BLaER1 treated with 17β-estradiol and CSF1 and Interleukin-3, amounts not matched to agents 10 nM and 100 nM (cell line): ENCODE results near the gene CEL.
"Not testable (repeated sequence)": the region's sequence is repeated elsewhere in the genome, so short reads cannot be mapped to it uniquely, and the experiment has no call there.

Experiments used
- H3K27ac ChIP-seq, 11 experiments: shearing (Covaris generic); formaldehyde crosslinking; 2 replicates each; pipeline ENCODE4 v1.8.1; 2022
- H3K27me3 ChIP-seq, 11 experiments: shearing (Covaris generic); formaldehyde crosslinking; 2 replicates each; pipeline ENCODE4 v1.8.1; 2022
- H3K36me3 ChIP-seq, 11 experiments: shearing (Covaris generic); formaldehyde crosslinking; 2 replicates each; pipeline ENCODE4 v1.8.1; 2022
- H3K4me1 ChIP-seq, 10 experiments: shearing (Covaris generic); formaldehyde crosslinking; 2 replicates each; pipeline ENCODE4 v1.8.1; 2022
- H3K4me2 ChIP-seq, 11 experiments: shearing (Covaris generic); formaldehyde crosslinking; 2 replicates each; pipeline ENCODE4 v1.8.1; 2022
- H3K4me3 ChIP-seq, 10 experiments: shearing (Covaris generic); formaldehyde crosslinking; 2 replicates each; pipeline ENCODE4 v1.8.1; 2022
- H3K9ac ChIP-seq, 11 experiments: shearing (Covaris generic); formaldehyde crosslinking; 2 replicates each; pipeline ENCODE4 v1.8.1; 2022
- H3K9me3 ChIP-seq, 11 experiments: shearing (Covaris generic); formaldehyde crosslinking; replicated peaks in 1 of 11; 2 replicates each; pipeline ENCODE4 v1.8.1; 2022
- H4K20me1 ChIP-seq, 11 experiments: shearing (Covaris generic); formaldehyde crosslinking; 2 replicates each; pipeline ENCODE4 v1.8.1; 2022
- Cebpa-rat ChIP-seq, 11 experiments: shearing (Covaris generic); IDR thresholded peaks; 2 replicates each; pipeline ENCODE4 v1.8.1; 2022

The CEL gene

DNA sequence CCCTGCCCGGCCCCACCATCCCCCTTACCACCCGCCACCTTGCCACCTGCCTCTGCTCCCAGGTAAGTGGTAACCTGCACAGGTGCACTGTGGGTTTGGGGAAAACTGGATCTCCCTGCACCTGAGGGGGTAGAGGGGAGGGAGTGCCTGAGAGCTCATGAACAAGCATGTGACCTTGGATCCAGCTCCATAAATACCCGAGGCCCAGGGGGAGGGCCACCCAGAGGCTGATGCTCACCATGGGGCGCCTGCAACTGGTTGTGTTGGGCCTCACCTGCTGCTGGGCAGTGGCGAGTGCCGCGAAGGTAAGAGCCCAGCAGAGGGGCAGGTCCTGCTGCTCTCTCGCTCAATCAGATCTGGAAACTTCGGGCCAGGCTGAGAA lies at the start of gene CEL:
TSS of gene CEL (plus strand) at position 218 of the 382 bp plus-strand sequence. CDS start at position 240, 22 bp downstream.
- H4K20me1 ChIP-seq, result peaks cover 0 to 57% (median 24%) of the 10 kb centered on the region in 11 experiments; a peak in 12 of 22 replicates
- peaks cover 4 to 39% (median 15%) of the 10 kb centered on the region in 11 experiments; a peak in 17 of 22 replicates for H3K36me3 ChIP-seq
- H3K9ac ChIP-seq, result peak within 1 kb of the TSS in 8 of 11 experiments; percentile 15 to 63 (median 51); a peak in 12 of 22 replicates
- not testable (repeated sequence) for H3K9me3 ChIP-seq, H3K27me3 ChIP-seq, H3K4me3 ChIP-seq
- H3K27ac ChIP-seq, result peak within 1 kb of the TSS in 8 of 11 experiments; percentile 10 to 75 (median 47); a peak in 14 of 22 replicates
- H3K4me2 ChIP-seq, result peak within 1 kb of the TSS; percentile 55 to 97 (median 90)
- peaks cover 47 to 80% (median 77%) of the 10 kb centered on the region in 10 experiments for H3K4me1 ChIP-seq

GRCh38 chr9:133014696-133015095 lies 47.1 kb upstream of the CEL start:
- Histone ChIP-seq H4K20me1 (no peaks in the 10 kb centered on the region), H3K4me2 (no peak overlapping the region), H3K27ac (no peak overlapping the region), H3K36me3 (no peaks in the 10 kb centered on the region), H3K4me3 (no peak overlapping the region), H3K9me3 (peaks cover 27 to 74% (median 58%) of the 10 kb centered on the region in 11 experiments), H3K4me1 (no peaks in the 10 kb centered on the region), H3K9ac (no peak overlapping the region), H3K27me3 (no peaks in the 10 kb centered on the region)
- TF ChIP-seq Cebpa-rat (IDR thresholded peaks at IDR 0.05), result no peak

GRCh38 chr9:133023117-133023890 lies 38.5 kb upstream of the CEL start:
- H3K27me3 ChIP-seq, result no peaks in the 10 kb centered on the region
- no peak overlapping the region for H3K4me3 ChIP-seq
- H3K4me1 ChIP-seq, result peaks cover 10 to 22% (median 15%) of the 10 kb centered on the region in 10 experiments
- H3K9ac ChIP-seq, result peak overlapping the region in 6 of 11 experiments; percentile 15 to 56 (median 30); a peak in 7 of 22 replicates
- H4K20me1 ChIP-seq, result no peaks in the 10 kb centered on the region
- H3K36me3 ChIP-seq, result no peaks in the 10 kb centered on the region
- H3K4me2 ChIP-seq, result peak overlapping the region; percentile 33 to 63 (median 56); a peak in 21 of 22 replicates
- H3K9me3 ChIP-seq, result peaks cover under 1 to 7% (median 3%) of the 10 kb centered on the region in 11 experiments; a peak in 17 of 22 replicates
- no peak for TF ChIP-seq Cebpa-rat (IDR thresholded peaks at IDR 0.05)
- H3K27ac ChIP-seq, result peak overlapping the region in 2 of 11 experiments; percentile 31 to 58; a peak in 2 of 22 replicates

GRCh38 chr9:133026426-133026825 lies 35.4 kb upstream of the CEL start:
- TF ChIP-seq Cebpa-rat (IDR thresholded peaks at IDR 0.05), result no peak
- peaks cover 21 to 34% (median 28%) of the 10 kb centered on the region in 10 experiments for H3K4me1 ChIP-seq
- peaks cover 0 to 5% (median 3%) of the 10 kb centered on the region in 11 experiments; a peak in 12 of 22 replicates for H3K9me3 ChIP-seq
- peaks cover 0 to 1% (median 0%) of the 10 kb centered on the region in 11 experiments; a peak in 1 of 22 replicates for H3K36me3 ChIP-seq
- no peak overlapping the region for H3K27ac ChIP-seq
- H3K9ac ChIP-seq, result no peak overlapping the region
- no peak overlapping the region for H3K4me3 ChIP-seq
- H3K4me2 ChIP-seq, result no peak overlapping the region
- H3K27me3 ChIP-seq, result no peaks in the 10 kb centered on the region
- H4K20me1 ChIP-seq, result peaks cover 0 to 1% (median 0%) of the 10 kb centered on the region in 11 experiments; a peak in 2 of 22 replicates

DNA sequence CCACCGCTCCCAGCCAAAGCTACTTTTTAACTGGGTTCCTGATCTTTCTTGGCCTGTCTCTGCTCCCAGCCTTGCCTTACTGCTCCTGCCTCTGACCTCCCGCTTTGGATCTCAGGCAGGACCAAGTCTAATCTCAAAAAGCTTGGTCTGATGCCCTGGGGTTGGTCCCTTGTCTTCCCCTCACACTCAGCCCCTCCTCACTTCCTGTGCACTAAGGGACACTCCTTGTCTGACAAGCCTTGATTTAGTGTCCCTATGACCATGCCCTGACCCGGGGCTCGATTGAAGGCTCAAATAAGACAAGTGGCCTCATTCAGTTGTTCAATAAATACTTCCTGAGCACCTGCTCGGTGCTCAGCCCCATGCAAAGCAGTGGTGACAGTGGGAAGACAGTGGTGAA lies 34.6 kb upstream of the CEL start:
- no peak overlapping the region for H3K4me3 ChIP-seq
- H3K4me2 ChIP-seq, result no peak overlapping the region
- peaks cover 29 to 37% (median 35%) of the 10 kb centered on the region in 10 experiments for H3K4me1 ChIP-seq
- no peak for TF ChIP-seq Cebpa-rat (IDR thresholded peaks at IDR 0.05)
- H3K9ac ChIP-seq, result 0 out of 22 replicates have a peak overlapping the region, but pooled peaks of 1 of the 11 experiments have one; percentile 9
- H3K9me3 ChIP-seq, result peaks cover 0 to 12% (median 10%) of the 10 kb centered on the region in 11 experiments; a peak in 12 of 22 replicates
- H4K20me1 ChIP-seq, result peaks cover 0 to 8% (median 0%) of the 10 kb centered on the region in 11 experiments; a peak in 2 of 22 replicates
- H3K27ac ChIP-seq, result no peak overlapping the region
- H3K27me3 ChIP-seq, result no peaks in the 10 kb centered on the region
- peaks cover 0 to 7% (median 0%) of the 10 kb centered on the region in 11 experiments; a peak in 7 of 22 replicates for H3K36me3 ChIP-seq

DNA sequence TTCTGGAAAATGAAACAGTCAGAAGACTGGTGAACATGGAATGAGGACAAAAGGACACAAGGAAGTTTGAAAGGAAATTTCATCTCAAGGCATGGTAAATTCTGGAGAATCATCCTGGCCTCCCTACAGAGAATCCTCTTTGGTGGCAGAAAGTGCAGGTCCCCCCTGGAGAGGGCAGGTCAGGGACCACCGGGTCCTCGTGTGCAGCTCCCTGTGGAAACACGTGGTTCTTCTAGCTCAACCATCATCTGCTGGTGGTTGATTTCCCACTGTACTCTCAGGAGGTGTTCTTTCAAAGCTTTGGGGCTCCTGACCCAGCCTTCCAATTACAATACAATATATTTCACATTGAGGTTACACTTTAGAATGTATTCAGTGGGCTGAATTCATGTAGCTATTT lies 33.6 kb upstream of the CEL start:
- no peak for TF ChIP-seq Cebpa-rat (IDR thresholded peaks at IDR 0.05)
- peaks cover 3 to 17% (median 10%) of the 10 kb centered on the region in 11 experiments for H3K36me3 ChIP-seq
- no peak overlapping the region for H3K9ac ChIP-seq
- H3K4me2 ChIP-seq, result peak overlapping the region in 2 of 11 experiments; percentile 82 to 92; a peak in 2 of 22 replicates
- peaks cover 0 to 16% (median 2%) of the 10 kb centered on the region in 11 experiments; a peak in 6 of 22 replicates for H4K20me1 ChIP-seq
- no peak overlapping the region for H3K27ac ChIP-seq
- no peak overlapping the region for H3K4me3 ChIP-seq
- H3K4me1 ChIP-seq, result peaks cover 27 to 39% (median 36%) of the 10 kb centered on the region in 10 experiments
- H3K27me3 ChIP-seq, result no peaks in the 10 kb centered on the region
- peaks cover 0 to 23% (median 18%) of the 10 kb centered on the region in 11 experiments; a peak in 13 of 22 replicates for H3K9me3 ChIP-seq

DNA sequence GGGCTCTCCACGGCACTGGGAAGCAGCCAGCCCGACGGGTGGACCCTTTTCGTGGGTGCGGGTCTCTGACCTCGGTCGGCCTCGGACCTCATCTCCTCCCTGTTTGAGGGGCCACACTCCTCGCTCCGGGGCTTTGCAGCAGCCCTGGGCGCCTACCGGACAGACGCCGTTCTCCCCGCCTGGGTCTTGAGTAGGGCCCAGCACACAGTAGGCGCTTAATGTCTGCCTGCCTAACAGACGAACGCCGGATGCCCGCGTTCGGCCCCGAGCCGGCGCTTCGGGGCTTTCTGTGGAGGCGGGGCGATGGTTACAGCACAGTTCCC lies 31.8 kb upstream of the CEL start:
- peaks cover 0 to 39% (median 34%) of the 10 kb centered on the region in 11 experiments; a peak in 14 of 22 replicates for H3K9me3 ChIP-seq
- peak overlapping the region; percentile 88 to 97 (median 93) for H3K27ac ChIP-seq
- peak overlapping the region; percentile 82 to 96 (median 90) for H3K4me3 ChIP-seq
- peaks cover 0 to 33% (median 13%) of the 10 kb centered on the region in 11 experiments; a peak in 10 of 22 replicates for H4K20me1 ChIP-seq
- peaks cover 28 to 51% (median 42%) of the 10 kb centered on the region in 10 experiments for H3K4me1 ChIP-seq
- no peaks in the 10 kb centered on the region for H3K27me3 ChIP-seq
- peaks cover 12 to 34% (median 27%) of the 10 kb centered on the region in 11 experiments for H3K36me3 ChIP-seq
- TF ChIP-seq Cebpa-rat (IDR thresholded peaks at IDR 0.05), result no peak
- H3K4me2 ChIP-seq, result peak overlapping the region; percentile 73 to 94 (median 87)
- peak overlapping the region; percentile 88 to 98 (median 95) for H3K9ac ChIP-seq

GRCh38 chr9:133030317-133031129 lies 31.3 kb upstream of the CEL start, which contains the start of gene GTF3C5:
Gene GTF3C5, plus strand, starts transcription at chr9:133030997. Its CDS starts 15 bp downstream, at chr9:133031012.
- Histone ChIP-seq H3K4me2 (peak within 1 kb of the TSS; percentile 86 to 98 (median 94)), H3K9me3 (peaks cover 0 to 44% (median 34%) of the 10 kb centered on the region in 11 experiments; a peak in 14 of 22 replicates), H3K4me1 (peaks cover 33 to 56% (median 45%) of the 10 kb centered on the region in 10 experiments), H3K36me3 (peaks cover 12 to 39% (median 32%) of the 10 kb centered on the region in 11 experiments), H3K9ac (peak within 1 kb of the TSS; percentile 88 to 98 (median 95)), H3K27me3 (no peaks in the 10 kb centered on the region), H3K27ac (peak within 1 kb of the TSS; percentile 88 to 97 (median 93)), H3K4me3 (peak within 1 kb of the TSS; percentile 82 to 96 (median 90)), H4K20me1 (peaks cover 1 to 39% (median 19%) of the 10 kb centered on the region in 11 experiments; a peak in 12 of 22 replicates)
- TF ChIP-seq Cebpa-rat (IDR thresholded peaks at IDR 0.05), result no peak
